ENCODE measurements around the gene INHBE.

Gene INHBE

DNA sequence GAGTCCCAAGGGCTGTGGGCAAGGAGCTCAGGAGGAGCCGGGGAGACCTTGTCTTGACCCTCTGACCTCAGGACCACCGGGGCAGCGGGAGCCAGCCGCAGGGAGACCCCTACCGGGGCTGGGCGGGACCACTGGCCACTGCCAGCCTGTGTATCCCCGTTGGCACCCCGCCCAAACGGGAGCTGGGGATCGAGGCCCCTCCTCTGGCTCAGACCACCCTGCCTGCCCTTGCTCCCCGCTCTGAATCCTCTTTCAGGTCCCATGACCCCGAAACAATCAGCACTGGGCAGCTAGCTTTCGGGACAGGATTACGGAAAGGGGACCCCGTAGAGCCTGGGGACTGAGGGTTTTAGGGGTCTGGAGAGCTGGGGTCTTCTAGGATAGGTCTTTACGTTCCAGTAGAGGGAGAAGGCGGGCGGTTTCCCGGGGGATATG, 5.8 kb downstream of the INHBE start:
- DNase-seq (ENCODE audit: low spot score in 2 of 2) = no peak

DNA sequence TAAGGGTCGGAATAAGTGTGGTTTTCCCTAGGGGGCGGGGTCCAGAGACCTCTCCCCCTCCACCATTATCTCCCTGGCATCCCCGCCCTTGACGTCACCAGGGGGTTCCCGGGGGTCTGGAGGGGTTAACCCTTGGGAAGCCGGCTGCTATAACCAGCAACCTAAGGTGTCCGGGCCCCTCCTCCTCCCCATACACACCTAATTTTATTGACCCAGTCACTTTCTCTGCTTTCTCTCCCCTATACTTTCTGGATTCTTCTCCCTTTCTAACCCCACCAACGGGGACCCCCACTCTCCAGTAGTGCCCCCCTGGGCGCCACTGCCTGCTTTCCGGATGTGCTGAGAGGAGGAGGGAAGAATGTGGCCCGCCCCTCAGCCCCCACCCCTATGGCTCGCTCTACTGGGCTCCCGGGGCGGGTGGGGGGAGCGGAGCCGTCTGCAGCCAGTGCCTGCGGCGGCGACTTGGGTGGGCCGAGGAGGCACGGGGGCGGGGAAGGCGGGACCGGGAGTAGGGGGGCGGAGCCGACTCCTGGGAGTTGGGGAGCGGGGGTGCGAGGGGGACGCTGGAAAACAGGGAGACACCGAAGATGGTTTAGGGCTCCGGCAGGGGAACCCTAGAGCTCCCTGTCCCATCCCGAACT, 6.3 kb downstream of the INHBE start:
- no peaks in the 10 kb centered on the region for H3K27me3 Mint-ChIP-seq
- peaks cover 45% of the 10 kb centered on the region for H3K4me1 Mint-ChIP-seq
- ATAC-seq (ENCODE audit: low read depth) (no peak), DNase-seq (ENCODE audit: low spot score in 2 of 2) (no peak)
- peak overlapping the region; percentile 89 for H3K4me3 Mint-ChIP-seq
- H3K9me3 Mint-ChIP-seq = no peaks in the 10 kb centered on the region
- no peaks in the 10 kb centered on the region for H3K36me3 Mint-ChIP-seq
- H3K27ac Mint-ChIP-seq = peak overlapping the region; percentile 62

More for the DNA sequence above, 5.8 kb downstream of the INHBE start:
- Mint-ChIP-seq H3K9me3 (no peaks in the 10 kb centered on the region), H3K36me3 (no peaks in the 10 kb centered on the region), H3K4me3 (peak overlapping the region; percentile 89), H3K27me3 (no peaks in the 10 kb centered on the region), H3K27ac (no peak overlapping the region), H3K4me1 (peaks cover 49% of the 10 kb centered on the region)
- ATAC-seq (ENCODE audit: low read depth) = no peak

GRCh38 chr12:57461917-57462250, 6.8 kb downstream of the INHBE start:
- no peak for DNase-seq (ENCODE audit: low spot score in 2 of 2)
- peaks cover 45% of the 10 kb centered on the region for H3K4me1 Mint-ChIP-seq
- peak overlapping the region; percentile 89 for H3K4me3 Mint-ChIP-seq
- peak overlapping the region; percentile 62 for H3K27ac Mint-ChIP-seq
- H3K27me3 Mint-ChIP-seq = no peaks in the 10 kb centered on the region
- ATAC-seq (ENCODE audit: low read depth) = no peak
- H3K9me3 Mint-ChIP-seq = no peaks in the 10 kb centered on the region
- no peaks in the 10 kb centered on the region for H3K36me3 Mint-ChIP-seq

- H3K27ac Mint-ChIP-seq = peak overlapping the region; percentile 81
- H3K9me3 Mint-ChIP-seq = no peaks in the 10 kb centered on the region
- peak; percentile 93 to 96 for DNase-seq (ENCODE audit: low spot score in 2 of 2)
- peak; percentile 62 for ATAC-seq (ENCODE audit: low read depth)
- peak overlapping the region; percentile 89 for H3K4me3 Mint-ChIP-seq
- no peaks in the 10 kb centered on the region for H3K27me3 Mint-ChIP-seq
- peaks cover 45% of the 10 kb centered on the region for H3K4me1 Mint-ChIP-seq
- no peaks in the 10 kb centered on the region for H3K36me3 Mint-ChIP-seq
Measured at GRCh38 chr12:57462251-57462911, 7.3 kb downstream of the INHBE start.

- Mint-ChIP-seq H3K9me3 (no peaks in the 10 kb centered on the region), H3K36me3 (peaks cover 2% of the 10 kb centered on the region), H3K4me3 (peak overlapping the region; percentile 87), H3K4me1 (peaks cover 49% of the 10 kb centered on the region), H3K27ac (peak overlapping the region; percentile 81), H3K27me3 (no peaks in the 10 kb centered on the region)
- no peak for DNase-seq (ENCODE audit: low spot score in 2 of 2)
- ATAC-seq (ENCODE audit: low read depth) = no peak
Measured at GRCh38 chr12:57462912-57463253, 7.8 kb downstream of the INHBE start.

- no peak overlapping the region for H3K27ac Mint-ChIP-seq
- peaks cover 42% of the 10 kb centered on the region for H3K4me1 Mint-ChIP-seq
- H3K9me3 Mint-ChIP-seq = no peaks in the 10 kb centered on the region
- H3K36me3 Mint-ChIP-seq = peaks cover 10% of the 10 kb centered on the region
- ATAC-seq (ENCODE audit: low read depth) (no peak), DNase-seq (ENCODE audit: low spot score in 2 of 2) (no peak)
- no peak overlapping the region for H3K4me3 Mint-ChIP-seq
- no peaks in the 10 kb centered on the region for H3K27me3 Mint-ChIP-seq
Measured at GRCh38 chr12:57464569-57464968, 9.5 kb downstream of the INHBE start.

DNA sequence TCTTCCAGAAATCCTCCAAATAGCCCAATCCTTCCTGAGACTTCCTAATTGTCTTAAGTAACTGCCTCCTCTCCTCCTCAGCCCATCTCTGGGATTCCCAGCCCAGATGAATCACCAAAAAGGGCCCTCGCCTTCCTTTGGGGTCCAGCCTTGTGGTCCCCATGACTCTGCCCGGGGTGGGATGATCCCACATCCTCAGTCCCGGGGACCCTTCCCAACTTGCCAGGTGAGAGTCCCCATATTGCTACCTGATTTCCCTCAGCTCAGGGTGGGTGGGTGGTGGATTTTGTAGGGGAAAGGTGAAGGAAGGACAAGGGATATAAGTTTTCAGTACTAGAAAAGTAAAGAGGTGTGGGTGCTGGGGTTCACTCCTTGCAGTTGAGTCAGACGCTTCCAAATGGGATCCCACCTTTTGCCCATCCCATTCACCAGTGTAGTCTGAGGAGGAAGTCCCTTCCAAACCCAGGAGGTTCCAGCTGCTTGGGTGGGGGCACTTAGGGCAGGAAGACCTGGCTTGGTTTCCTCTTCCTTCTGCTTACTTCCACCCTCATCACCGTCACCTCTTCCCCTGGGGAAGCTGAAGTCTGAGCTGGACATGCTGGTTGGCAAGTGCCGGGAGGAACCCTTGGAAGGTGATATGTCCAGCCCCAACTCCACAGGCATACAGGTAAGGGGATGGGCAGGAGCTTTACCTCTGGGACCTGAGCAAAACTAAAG, 10.1 kb downstream of the INHBE start:
- peaks cover 13% of the 10 kb centered on the region for H3K36me3 Mint-ChIP-seq
- no peak for ATAC-seq (ENCODE audit: low read depth)
- H3K4me1 Mint-ChIP-seq = peaks cover 39% of the 10 kb centered on the region
- H3K9me3 Mint-ChIP-seq = no peaks in the 10 kb centered on the region
- H3K4me3 Mint-ChIP-seq = no peak overlapping the region
- no peak for DNase-seq (ENCODE audit: low spot score in 2 of 2)
- H3K27ac Mint-ChIP-seq = no peak overlapping the region
- no peaks in the 10 kb centered on the region for H3K27me3 Mint-ChIP-seq

- Mint-ChIP-seq H3K27me3 (no peaks in the 10 kb centered on the region), H3K27ac (no peak overlapping the region), H3K4me3 (no peak overlapping the region), H3K9me3 (no peaks in the 10 kb centered on the region), H3K36me3 (peaks cover 13% of the 10 kb centered on the region), H3K4me1 (peaks cover 36% of the 10 kb centered on the region)
- no peak for ATAC-seq (ENCODE audit: low read depth)
- no peak for DNase-seq (ENCODE audit: low spot score in 2 of 2)
Measured at GRCh38 chr12:57465747-57466505, 10.8 kb downstream of the INHBE start.

GRCh38 chr12:57467212-57467874, 12.2 kb downstream of the INHBE start:
- Mint-ChIP-seq H3K27ac (no peak overlapping the region), H3K4me3 (no peak overlapping the region), H3K9me3 (no peaks in the 10 kb centered on the region), H3K4me1 (peaks cover 33% of the 10 kb centered on the region), H3K36me3 (peaks cover 19% of the 10 kb centered on the region), H3K27me3 (no peaks in the 10 kb centered on the region)
- ATAC-seq (ENCODE audit: low read depth) (no peak), DNase-seq (ENCODE audit: low spot score in 2 of 2) (no peak)

DNA sequence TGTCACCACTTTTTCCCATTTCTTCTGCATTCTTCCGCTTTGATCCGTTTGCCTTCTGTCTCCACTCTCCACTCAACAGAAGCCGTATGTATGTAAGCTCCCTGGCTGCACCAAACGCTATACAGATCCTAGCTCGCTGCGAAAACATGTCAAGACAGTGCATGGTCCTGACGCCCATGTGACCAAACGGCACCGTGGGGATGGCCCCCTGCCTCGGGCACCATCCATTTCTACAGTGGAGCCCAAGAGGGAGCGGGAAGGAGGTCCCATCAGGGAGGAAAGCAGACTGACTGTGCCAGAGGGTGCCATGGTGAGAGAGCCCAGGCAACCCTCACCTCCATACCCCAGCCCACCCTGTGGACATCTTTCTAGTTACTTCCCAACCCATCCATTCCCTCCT, 12.8 kb downstream of the INHBE start:
- H3K27ac Mint-ChIP-seq = no peak overlapping the region
- H3K27me3 Mint-ChIP-seq = no peaks in the 10 kb centered on the region
- peaks cover 22% of the 10 kb centered on the region for H3K36me3 Mint-ChIP-seq
- H3K4me3 Mint-ChIP-seq = no peak overlapping the region
- DNase-seq (ENCODE audit: low spot score in 2 of 2) = no peak
- H3K9me3 Mint-ChIP-seq = no peaks in the 10 kb centered on the region
- no peak for ATAC-seq (ENCODE audit: low read depth)
- peaks cover 31% of the 10 kb centered on the region for H3K4me1 Mint-ChIP-seq

DNA sequence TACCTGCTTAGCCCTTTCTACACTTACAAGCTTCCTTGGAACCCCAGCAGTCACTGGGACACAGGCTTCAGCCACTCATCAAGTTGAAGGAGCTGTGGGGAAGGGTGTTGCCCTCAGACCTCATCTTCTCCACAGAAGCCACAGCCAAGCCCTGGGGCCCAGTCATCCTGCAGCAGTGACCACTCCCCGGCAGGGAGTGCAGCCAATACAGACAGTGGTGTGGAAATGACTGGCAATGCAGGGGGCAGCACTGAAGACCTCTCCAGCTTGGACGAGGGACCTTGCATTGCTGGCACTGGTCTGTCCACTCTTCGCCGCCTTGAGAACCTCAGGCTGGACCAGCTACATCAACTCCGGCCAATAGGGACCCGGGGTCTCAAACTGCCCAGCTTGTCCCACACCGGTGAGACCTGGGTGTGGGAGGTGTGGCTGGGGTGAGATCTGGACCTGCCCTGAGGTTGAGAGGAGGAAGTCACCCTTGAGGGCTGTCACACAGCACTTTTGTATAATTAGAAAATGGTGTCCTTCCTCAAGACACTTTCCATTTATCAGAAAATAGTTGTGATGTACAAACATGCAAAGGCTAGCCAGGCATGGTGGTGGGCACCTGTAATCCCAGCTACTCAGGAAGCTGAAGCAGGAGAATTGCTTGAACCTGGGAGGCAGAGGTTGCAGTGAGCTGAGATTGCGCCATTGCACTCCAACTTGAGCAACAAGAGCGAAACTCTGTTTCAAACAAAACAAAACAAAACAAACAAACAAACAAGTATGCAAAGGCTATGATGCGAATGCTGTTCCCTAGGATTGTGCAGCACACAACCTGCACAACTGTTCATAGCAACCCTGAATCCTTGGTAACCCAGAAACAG, 14.4 kb downstream of the INHBE start:
- ATAC-seq (ENCODE audit: low read depth) = no peak
- Mint-ChIP-seq H3K4me1 (peaks cover 34% of the 10 kb centered on the region), H3K9me3 (no peaks in the 10 kb centered on the region), H3K36me3 (peaks cover 32% of the 10 kb centered on the region), H3K27ac (no peak overlapping the region), H3K27me3 (no peaks in the 10 kb centered on the region), H3K4me3 (no peak overlapping the region)
- no peak for DNase-seq (ENCODE audit: low spot score in 2 of 2)

DNA sequence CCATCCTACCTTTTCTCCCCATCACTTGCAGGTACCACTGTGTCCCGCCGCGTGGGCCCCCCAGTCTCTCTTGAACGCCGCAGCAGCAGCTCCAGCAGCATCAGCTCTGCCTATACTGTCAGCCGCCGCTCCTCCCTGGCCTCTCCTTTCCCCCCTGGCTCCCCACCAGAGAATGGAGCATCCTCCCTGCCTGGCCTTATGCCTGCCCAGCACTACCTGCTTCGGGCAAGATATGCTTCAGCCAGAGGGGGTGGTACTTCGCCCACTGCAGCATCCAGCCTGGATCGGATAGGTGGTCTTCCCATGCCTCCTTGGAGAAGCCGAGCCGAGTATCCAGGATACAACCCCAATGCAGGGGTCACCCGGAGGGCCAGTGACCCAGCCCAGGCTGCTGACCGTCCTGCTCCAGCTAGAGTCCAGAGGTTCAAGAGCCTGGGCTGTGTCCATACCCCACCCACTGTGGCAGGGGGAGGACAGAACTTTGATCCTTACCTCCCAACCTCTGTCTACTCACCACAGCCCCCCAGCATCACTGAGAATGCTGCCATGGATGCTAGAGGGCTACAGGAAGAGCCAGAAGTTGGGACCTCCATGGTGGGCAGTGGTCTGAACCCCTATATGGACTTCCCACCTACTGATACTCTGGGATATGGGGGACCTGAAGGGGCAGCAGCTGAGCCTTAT, 15.3 kb downstream of the INHBE start:
- Mint-ChIP-seq H3K4me1 (peaks cover 34% of the 10 kb centered on the region), H3K27me3 (no peaks in the 10 kb centered on the region), H3K9me3 (no peaks in the 10 kb centered on the region), H3K36me3 (peaks cover 36% of the 10 kb centered on the region), H3K4me3 (no peak overlapping the region), H3K27ac (no peak overlapping the region)
- DNase-seq (ENCODE audit: low spot score in 2 of 2) (no peak), ATAC-seq (ENCODE audit: low read depth) (no peak)

All from memory B cell (primary cell).